Jurkat, Clone E6-1 (cell line): ENCODE results near the gene ANKRD9.
A peak's percentile ranks its signal among the peaks of the same experiment; 100 is the strongest.
"Not testable (repeated sequence)": the region's sequence is repeated elsewhere in the genome, so short reads cannot be mapped to it uniquely, and the experiment has no call there.

Experiments
- DNase-seq: peaks from one replicate; pipeline ENCODE4 v3.0.0-alpha.2; 2011; ENCODE audit warnings: low read depth, low spot score
- H3K4me3 ChIP-seq: 2 replicates; pipeline ENCODE4 v1.5.1; 2011; ENCODE audit warnings: mild to moderate bottlenecking, low read length, control low read depth, moderate library complexity

The ANKRD9 gene

DNA sequence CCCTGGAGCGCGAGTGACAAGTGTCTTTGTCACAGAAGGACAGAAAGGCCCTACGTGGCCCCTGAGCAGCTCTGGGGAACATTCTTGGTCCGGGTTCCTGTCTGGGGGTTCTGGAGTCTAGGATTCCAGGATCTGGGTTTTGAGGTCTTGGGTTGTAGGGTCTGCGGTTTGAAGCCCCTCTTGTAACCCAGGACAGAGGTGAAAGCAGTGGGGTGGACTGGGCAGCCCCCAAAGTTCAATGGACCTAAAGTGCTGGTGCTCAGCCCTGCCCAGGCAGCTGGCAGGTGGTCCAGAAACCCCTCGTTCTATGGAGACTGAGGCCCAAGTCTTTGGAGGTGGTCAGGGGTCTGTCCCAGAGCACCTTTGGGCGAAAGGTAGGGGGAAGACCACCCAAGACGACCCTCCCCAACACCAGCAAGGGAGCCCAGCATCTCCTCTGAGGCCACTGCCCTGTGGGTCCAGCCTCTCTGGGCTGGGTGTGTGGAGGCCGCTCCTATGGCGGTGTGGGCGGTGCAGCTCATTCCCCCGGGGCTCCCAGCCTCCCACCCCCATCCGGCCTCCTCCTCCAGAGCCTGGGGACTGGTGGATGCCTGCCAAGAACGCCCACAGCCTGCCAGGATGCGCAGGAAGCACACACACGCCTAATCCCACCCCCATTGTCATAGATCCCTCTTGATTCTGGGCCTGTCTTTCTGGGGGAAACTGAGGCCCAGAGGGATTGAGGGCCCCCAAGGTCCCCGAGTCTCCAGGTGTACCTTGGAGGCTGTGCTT is 30.2 kb upstream of the ANKRD9 start:
- H3K4me3 ChIP-seq: no peak overlapping the region
- DNase-seq: no peak

DNA sequence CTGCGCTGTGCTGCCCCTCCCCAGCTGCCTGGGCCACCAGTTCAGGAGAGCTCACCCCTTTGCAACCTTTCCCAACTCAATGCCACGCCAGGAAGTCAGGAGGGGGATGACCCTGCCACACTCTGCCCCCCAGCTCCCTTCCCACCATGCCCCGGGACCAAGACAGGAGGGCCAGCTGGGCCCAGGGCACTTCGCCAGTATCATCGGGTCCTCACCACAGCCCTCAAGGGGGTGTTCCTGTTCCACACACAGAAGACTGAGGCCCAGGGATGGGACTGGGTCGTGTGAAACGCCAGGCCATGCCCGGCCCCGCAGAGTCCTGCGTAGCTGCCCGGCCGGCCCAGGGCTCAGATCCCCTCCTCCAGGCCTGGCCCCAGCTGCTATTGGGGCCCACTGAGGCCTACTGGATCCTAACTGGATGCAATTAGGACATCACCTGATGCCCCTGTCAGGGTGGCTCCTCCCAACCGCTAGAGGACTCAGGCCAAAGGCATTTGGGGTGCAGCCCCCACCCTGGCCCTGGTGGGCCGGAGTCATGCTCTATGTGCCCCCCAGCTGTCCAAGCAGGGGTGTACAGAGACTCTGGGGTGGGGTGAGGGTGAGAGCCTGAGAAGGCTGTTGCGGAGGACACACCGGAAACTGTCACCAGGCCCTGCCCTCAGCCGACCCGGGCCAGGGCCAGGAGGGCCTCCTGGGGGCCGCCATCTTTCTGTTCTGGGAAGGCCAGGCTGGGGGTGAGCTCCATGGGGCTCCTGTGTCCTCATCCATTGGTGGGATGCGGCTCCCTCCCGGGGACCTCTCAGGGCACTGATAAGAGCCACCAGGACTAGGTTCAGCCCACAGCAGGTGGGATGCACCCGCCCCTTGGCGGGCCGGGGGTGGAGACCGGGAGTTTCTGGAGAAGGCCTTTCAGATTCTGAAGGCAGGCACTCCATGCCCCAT is 29.3 kb upstream of the ANKRD9 start:
- no peak overlapping the region for H3K4me3 ChIP-seq
- DNase-seq: no peak

DNA sequence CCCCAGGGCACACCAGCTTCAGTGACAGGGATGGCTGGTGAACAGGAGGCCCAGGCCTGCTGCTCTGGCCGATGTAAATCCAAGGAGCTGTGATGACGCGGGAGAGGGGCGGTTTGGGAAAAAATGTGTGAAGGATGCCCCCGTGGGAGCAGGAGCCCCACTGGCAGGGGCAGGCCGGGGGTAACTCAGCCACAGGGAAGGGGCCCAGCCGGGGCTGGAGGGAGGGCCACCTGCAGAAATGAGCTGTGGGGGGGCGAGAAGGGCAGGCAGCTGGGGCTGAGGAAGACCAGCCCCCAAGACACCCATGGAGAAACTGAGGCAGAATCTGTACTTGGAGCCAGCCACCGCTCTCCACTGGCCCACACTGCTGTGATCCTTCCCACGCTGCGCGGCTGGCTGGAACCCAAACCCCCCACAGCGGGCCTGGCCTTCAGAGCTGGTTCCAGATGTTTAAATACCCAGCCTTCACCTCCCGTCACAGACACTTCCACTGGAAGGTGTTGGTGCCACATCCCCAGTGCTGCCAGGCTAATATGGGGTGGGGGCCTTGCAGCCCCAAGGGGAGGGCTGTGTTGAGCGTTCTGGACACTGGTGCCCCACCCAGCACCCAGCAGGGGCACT is 28.5 kb upstream of the ANKRD9 start:
- no peak overlapping the region for H3K4me3 ChIP-seq
- no peak for DNase-seq

DNA sequence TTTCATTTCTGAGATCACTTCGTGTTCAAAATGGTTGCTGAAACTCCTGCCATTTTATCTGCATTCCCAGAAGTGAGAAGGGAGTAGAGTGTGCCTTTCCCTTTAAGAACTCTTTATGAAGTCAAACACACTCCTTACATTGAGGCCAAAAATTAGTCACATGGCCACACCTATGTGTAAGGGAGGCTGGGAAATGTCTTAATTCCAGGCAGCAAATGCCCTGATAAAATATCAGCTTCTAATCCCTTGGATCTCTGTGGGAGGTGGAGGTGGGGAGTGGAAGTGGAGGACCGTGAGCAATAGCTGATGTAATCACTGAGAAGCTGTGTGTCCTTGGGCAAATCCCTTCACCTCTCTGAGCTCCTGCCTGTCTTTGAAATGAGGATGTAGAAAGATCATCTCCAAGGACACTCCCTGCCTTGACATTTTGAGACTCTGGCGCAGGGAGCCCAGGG is 22.7 kb upstream of the ANKRD9 start:
- DNase-seq: no peak

DNA sequence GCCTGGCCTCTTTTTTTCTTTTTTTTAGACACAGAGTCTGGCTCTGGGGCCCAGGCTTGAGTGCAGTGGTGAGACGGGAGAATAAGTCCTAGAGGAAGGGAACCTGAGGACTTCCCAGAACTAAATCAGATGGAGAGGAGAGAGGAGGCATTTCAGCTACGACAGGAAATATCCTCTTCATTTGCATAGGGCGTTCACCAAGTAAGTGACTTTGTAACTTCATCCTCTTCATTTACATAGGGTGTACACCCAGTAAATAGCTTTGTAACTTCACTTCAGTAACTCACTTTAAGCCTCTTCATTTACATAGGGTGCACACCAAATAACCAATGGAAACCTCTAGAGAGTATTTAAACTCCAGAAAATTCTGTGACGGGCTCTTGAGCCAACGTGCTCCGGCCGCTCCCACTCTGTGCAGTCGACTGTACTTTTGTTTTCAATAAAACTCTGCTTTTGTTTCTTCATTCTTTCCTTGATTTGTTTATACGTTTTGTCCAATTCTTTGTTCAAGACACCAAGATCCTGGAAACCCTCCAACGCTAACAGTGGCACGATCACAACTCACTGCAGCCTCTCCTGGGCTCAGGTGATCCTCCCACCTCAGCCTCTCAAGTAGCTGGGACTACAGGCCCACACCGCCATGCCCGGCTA is 21.4 kb upstream of the ANKRD9 start:
- DNase-seq: peak; percentile 6
- no peak overlapping the region for H3K4me3 ChIP-seq

More for the DNA sequence above, 22.7 kb upstream of the ANKRD9 start:
- H3K4me3 ChIP-seq: no peak overlapping the region

DNA sequence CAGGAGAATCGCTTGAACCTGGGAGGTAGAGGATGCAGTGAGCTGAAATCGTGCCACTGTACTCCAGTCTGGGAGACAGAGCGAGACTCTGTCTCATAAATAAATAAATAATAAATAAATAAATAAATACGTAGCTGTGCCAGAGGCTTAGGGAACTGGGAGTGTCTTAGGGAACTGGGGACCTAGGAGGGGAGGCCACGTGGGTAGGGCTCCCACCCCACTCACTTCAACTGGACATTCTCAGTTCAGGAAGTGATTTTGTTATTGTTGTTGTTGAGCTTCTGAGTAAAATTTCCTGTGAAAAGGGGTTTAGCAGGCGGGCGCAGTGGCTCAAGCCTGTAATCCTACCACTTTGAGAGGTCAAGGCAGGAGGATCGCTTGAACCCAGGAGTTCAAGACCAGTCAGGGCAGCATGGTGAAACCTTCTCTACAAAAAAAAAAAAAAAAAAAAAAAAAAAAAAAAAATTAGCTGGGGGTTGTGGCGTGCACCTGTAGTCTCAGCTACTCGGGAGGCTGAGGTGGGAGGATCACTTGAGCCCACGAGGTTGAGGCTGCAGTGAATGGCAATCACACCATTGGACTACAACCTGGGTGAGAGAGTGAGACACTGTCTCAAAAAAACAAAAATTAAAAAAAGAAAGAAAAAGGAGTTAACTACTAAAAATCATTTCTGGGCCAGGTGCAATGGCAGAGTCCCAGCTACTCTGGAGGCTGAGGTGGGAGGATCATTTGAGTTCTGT is 19.0 kb upstream of the ANKRD9 start:
- H3K4me3 ChIP-seq: no peak overlapping the region
- no peak for DNase-seq

DNA sequence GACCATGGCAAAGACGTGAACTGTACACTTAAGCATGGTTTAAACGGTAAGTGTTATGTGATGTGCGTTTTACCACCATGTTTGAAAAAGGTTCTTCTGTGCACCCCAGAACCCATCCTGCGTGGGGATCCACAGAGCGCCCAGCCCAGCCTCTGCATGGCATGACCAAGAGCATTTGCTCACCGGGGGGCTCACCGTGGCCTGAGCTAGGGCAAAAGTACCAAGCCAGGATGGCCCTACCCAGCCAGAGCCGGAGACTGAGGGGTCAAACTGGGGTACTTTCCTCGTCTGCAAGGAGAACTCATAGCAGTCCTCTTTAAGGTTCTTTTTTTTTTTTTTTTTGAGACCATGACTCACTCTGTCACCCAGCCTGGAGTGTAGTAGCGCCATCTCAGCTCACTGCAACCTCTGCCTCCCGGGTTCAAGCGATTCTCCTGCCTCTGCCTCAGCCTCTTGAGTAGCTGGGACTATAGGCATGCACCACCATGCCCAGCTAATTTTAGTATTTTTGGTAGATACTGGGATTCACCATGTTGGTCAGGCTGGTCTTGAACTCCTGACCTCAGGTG is 16.4 kb upstream of the ANKRD9 start:
- no peak overlapping the region for H3K4me3 ChIP-seq
- DNase-seq: no peak

DNA sequence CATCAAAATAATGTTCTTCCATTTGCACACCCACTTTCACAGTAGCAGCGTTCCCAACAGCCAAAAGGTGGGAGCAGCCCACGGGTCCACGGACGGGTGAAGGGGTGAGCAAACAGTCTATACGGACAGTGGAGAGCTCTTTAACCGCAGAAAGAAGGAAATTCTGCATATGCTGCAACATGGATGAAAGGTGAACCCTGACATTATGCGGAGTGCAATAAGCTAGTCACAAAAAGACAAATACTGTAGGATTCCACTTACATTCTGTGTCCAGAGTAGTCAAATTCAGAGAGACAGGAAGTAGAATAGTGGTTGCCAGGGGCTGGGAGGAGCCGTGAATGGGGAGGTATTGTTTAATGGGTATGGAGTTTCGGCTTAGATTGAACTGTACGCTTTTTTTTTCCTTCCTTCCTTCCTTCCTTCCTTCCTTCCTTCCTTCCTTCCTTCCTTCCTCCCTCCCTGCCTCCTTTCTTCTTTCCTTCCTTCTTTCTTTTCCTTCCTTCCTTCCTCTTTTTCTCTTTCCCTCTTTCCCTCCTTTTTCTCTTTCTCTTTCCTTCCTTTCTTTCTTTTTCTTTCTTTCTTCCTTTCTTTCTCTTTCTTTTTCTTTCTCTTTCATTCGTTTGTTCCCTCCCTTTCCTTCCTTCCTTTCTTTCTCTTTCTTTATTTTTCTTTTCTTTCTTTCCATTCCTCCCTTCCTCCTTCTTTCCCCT is 15.8 kb upstream of the ANKRD9 start:
- DNase-seq: peak; percentile 48
- peak overlapping the region; percentile 84 for H3K4me3 ChIP-seq

DNA sequence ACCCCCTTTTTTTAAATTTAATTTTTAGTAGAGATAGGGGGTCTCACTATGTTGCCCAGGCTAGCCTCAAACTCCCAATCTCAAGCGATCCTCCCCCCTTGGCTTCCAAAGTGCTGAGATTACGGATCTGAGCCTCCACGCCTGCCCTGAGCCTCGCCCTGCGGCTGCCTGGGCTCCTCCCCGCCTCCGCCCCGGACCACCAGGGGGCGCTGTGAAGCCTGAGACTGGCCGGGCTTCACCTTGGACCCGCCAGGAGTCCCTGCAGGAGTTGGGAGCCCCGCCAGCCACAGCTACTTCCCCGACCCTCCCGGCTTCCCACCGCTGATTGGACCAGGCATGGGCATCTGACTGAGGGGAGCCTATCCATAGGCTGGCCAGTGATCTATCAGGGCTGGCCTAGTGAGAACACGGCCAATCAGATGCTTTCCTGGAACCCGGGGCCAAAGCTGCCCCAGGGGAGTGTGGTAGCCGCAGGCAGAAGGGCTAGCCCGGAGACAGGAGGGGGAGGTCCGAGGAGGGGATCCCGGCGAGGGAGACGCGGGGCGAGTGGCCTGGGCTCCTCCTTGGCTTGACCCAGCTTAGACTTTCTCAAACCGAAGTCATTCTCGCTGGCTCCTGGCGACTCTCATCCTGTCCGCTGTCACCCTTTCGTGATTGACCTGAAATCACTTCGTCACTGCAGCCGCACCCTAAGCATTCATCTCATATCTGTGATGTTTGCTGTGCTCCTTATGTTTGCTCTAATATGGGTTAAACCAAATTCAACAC is 15.1 kb upstream of the ANKRD9 start:
- DNase-seq: peak; percentile 96
- H3K4me3 ChIP-seq: peak overlapping the region; percentile 84

DNA sequence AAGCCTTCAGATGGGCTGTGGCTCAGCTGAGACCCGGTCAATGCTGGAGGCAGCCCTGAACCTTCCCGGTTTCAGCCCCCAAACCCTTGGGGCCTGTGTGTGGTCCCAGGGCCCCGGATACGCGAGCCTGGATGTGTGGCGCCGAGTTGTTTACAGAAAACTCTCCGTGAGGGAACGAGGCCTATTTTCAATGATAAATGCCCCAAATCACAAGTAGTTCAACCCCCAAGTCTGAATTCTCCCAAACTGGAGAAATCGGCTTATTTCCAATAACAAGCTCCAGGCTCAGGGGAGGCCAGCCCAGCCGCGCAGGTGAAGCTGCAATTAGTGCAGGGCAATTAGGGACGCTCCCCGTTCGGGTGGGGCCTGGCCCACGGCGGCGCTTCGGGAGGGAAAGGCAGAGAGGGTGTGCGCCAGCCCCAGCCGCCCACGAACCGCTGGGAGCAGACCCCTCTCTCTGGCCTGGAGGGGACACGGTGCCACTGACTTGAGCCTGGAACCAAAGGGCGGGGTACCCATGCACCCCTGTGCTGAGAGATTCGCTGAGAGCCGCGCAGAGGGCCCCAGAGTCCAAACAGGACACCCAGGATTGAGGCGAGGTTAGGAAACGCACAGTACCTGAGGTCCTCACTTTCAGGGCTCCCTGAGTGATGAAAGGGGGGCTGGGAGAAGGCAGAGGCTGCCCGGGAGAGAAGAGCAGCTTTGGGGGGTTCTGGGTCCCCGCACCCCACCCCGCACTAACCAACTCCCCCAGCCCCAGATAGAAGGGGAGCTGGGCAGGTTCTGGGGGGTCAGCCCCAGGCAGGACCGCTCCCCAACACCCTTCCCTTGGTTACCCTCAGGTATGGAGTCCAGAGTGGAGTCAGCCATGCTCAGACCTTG is 14.2 kb upstream of the ANKRD9 start:
- DNase-seq: no peak
- peak overlapping the region; percentile 84 for H3K4me3 ChIP-seq

DNA sequence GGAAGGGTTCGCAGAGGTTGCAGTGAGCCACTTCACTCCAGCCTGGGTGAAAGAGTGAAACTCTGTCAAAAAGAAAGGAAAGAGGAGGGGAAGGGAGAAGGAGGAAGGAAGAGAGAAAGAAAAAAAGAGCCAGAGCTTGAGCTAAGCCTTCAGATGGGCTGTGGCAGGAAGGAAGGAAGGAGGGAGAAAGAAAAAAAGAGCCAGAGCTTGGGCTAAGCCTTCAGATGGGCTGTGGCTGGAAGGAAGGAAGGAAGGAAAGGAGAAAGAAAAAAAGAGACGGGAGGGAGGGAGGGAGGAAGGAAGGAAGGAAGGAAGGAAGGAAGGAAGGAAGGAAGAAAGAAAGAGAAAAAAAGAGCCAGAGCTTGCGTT is 13.6 kb upstream of the ANKRD9 start:
- no peak for DNase-seq
- H3K4me3 ChIP-seq: no peak overlapping the region

DNA sequence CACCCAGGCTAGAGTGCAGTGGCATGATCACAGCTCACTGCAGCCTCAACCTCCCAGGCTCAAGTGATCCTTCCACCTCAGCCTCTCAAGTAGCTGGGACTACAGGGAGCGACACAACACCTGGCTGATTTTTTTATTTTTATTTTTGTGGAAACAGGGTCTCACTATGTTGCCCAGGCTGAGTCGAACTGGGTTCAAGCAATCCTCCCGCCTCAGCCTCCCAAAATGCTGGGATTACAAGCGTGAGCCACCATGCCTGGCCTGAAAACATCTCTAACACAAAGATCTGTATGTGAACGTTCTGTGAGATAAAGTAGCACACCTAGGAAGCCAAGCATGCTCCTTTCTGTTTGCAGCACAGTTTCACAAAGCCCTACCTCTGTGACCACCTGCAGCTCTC is 10.1 kb upstream of the ANKRD9 start:
- DNase-seq, H3K4me3 ChIP-seq: not testable (repeated sequence)

DNA sequence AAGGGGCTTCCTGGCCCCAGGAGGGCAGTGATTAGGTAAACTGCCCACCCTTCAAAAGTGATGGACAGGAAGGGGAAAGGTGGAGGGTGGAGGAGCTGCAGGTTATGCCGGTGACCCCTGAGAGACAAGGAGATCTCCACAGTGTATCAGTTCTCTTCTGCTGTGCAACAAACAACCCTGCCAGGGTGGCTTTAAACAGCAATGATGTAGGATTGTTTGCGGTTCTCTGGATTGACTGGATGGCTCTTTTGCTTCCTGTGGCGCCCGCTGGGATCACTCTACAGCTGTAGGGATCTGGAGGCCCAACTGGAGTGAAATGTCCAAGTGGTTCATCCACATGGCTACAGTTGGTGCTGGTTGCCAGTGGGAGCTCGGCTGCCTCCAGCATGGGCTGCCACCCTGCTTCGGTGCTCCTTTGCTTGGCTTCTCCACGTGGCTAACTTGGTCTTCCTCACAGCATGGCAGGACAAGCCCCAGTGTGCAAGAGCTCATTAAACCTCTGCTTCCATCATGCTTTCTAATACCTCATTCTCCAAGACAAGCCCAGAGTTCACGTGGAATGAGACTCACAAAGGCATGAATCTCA is 8.6 kb upstream of the ANKRD9 start:
- H3K4me3 ChIP-seq: no peak overlapping the region
- no peak for DNase-seq

DNA sequence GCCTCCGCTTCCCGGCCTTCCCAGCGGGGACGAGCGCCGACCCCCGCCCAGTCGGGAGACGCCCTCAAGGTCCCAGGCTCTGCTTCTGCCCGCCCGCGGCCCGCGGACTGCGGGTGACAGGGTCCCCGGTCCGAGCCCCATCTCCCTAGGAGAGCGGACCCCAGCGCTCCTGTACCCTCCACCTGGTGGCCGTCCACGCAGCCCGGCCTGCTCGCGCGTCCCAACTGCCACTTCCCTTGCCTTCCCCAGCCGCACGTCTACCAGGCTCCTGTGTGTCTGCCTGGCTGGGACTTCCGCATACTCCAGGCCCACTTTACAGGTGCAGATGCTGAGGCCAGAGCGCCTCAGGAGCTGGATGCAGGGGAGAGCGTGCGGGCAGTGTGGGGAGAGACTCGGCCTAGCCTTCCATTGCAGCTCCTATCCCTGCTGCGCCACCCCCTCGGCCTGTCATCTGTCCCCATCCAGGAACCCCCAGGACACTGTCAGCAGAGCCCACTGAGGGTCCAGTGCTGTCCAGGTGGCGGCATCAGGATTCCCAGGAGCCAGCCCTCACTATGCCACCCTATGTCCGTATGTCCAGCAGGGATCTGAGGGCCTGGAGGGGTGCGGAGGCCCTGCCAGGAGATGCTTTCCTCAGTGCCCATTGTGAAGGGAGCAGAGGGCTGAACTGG is 8.0 kb upstream of the ANKRD9 start:
- H3K4me3 ChIP-seq: peak overlapping the region; percentile 48
- no peak for DNase-seq
